NOMO-1 treated with DMSO at 0.1 percent for 48 hours (cell line): ENCODE measurements around the gene CISD1.
"Not testable (repeated sequence)": the region's sequence is repeated elsewhere in the genome, so short reads cannot be mapped to it uniquely, and the experiment has no call there.

Source experiments
- DNase-seq: peaks from one replicate; lab custom pipeline; 2025; ENCODE audit not compliant: unreplicated experiment; lab: John Stamatoyannopoulos, UW

The CISD1 gene

GRCh38 chr10:58268946-58269781 lies at the start of gene CISD1:
Gene CISD1, plus strand, starts transcription at chr10:58269162. Its CDS starts 112 bp downstream, at chr10:58269274.
- DNase-seq = peak; percentile 97

- DNase-seq = no peak
Observed at GRCh38 chr10:58219875-58220274, 49.1 kb upstream of the CISD1 start.

- DNase-seq = no peak
Observed at GRCh38 chr10:58220769-58221451, 48.1 kb upstream of the CISD1 start.

- DNase-seq = no peak
Observed at GRCh38 chr10:58225654-58226053, 43.3 kb upstream of the CISD1 start.

- not testable (repeated sequence) for DNase-seq
Observed at GRCh38 chr10:58229856-58230255, 39.1 kb upstream of the CISD1 start.

- no peak for DNase-seq
Observed at GRCh38 chr10:58237014-58237834, 31.7 kb upstream of the CISD1 start.

- no peak for DNase-seq
Observed at GRCh38 chr10:58239561-58240169, 29.3 kb upstream of the CISD1 start.

- no peak for DNase-seq
Observed at GRCh38 chr10:58240531-58240930, 28.4 kb upstream of the CISD1 start.

GRCh38 chr10:58241346-58241745 lies 27.6 kb upstream of the CISD1 start:
- no peak for DNase-seq

- no peak for DNase-seq
Observed at GRCh38 chr10:58243269-58243668, 25.7 kb upstream of the CISD1 start.

GRCh38 chr10:58243801-58244200 lies 25.2 kb upstream of the CISD1 start:
- DNase-seq = not testable (repeated sequence)

GRCh38 chr10:58244242-58244641 lies 24.7 kb upstream of the CISD1 start:
- DNase-seq = not testable (repeated sequence)

- DNase-seq = not testable (repeated sequence)
Observed at GRCh38 chr10:58244666-58245065, 24.3 kb upstream of the CISD1 start.

GRCh38 chr10:58253184-58253583 lies 15.8 kb upstream of the CISD1 start:
- DNase-seq = no peak

GRCh38 chr10:58254644-58255043 lies 14.3 kb upstream of the CISD1 start:
- no peak for DNase-seq

- not testable (repeated sequence) for DNase-seq
Observed at GRCh38 chr10:58256013-58256780, 12.8 kb upstream of the CISD1 start.

- DNase-seq = no peak
Observed at GRCh38 chr10:58258977-58259692, 9.8 kb upstream of the CISD1 start.

GRCh38 chr10:58260334-58260733 lies 8.6 kb upstream of the CISD1 start:
- no peak for DNase-seq

GRCh38 chr10:58262766-58263165 lies 6.2 kb upstream of the CISD1 start:
- DNase-seq = no peak

GRCh38 chr10:58264780-58265179 lies 4.2 kb upstream of the CISD1 start:
- DNase-seq = peak; percentile 50
